Occipital lobe (tissue), 2 donors: ENCODE results near the gene UMAD1. TPM values are rescaled to one million over a fixed set of nuclear protein-coding genes. Genes with fewer than 3 reads are reported as not detected.

Experiments
- DNase-seq: peaks from one replicate; lab custom pipeline; 2025; lab: John Stamatoyannopoulos, UW
- total RNA-seq: library from RNA; depleted of rRNA; stranded (reverse); fragments of >200 nt; gene quantifications from one replicate; pipeline ENCODE4 v1.2.3, GENCODE V29; 2014

The UMAD1 gene
- total RNA-seq, 1 donor from 2014 or later = 10.9 TPM

GRCh38 chr7:7881581-7881980 is 241.0 kb downstream of the UMAD1 start:
- no peak for DNase-seq

GRCh38 chr7:7882888-7883287 is 242.3 kb downstream of the UMAD1 start:
- no peak for DNase-seq

DNA sequence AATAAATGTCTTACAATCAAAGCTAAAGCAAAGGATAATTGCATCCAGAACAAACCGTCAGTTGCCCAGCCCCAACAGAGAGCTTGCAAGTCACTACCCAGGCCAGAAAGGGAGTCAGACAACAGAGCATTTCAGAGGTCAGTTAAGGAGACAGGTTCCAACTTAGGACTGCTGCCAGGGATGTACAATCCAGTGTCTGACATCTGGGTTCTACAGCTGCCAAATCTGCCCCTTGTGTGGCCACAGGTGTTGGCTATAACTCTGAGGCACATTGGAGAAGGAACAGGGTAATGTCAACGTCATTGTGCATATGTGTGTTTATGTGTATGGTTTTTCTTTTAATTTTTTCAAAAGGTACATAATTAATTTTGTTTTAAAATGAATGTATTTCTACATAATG is 242.8 kb downstream of the UMAD1 start:
- DNase-seq = no peak

DNA sequence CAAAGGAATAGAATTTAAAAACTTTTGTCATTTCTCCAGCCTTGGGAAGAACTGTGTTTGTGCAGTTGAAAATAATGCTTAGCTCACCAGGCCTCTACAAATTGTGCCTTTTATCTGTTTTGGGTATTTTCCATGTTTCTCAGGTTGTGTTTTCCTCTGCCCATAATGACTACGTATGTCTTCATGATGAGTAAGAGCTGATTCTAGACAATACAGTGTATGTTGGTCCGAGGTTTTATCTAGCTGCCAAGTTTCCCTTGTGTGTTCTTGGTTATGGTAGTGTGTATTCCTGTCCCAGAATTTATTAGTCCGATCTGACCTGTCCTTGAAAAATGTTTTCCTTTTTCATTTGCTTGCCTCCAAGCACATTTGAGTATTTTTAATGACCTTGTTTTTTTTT is 244.3 kb downstream of the UMAD1 start:
- no peak for DNase-seq

DNA sequence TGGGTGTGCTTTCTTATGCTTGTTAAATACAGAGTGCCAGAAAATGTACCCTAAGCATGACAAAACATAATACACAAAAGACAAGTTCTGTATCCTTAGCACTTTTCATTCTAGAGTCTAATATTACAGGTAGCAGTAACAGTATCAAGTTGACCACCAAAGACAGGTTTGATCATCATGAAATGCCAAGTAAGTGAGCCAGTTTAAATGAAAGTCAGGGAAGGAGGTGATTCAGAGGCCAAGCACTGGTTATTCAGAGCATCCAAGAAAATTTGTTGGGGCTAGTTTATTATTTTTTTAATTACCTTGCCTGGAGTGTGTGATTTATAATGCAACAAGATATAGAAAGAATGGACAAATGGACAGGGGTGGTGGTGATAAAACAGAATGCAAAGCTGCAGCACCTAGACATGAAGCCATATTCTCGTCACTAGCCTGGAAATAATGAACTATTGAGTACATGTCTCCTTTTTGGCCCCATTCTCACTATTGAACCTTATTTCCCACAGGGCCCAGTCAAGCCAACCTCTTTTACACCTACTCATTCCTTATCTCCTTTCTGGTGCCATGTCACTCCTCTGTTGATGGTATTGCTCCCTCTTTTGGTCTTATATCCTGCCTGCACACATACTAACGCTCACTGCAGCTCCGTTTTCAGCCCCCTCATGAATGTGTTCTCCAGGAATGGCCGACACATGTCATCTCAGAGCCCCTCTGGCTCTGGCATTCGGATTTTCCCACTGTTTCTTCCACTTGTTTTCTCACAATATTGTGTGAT is 249.4 kb downstream of the UMAD1 start:
- DNase-seq = no peak

- DNase-seq = no peak
Measured at GRCh38 chr7:7895004-7895650, 254.6 kb downstream of the UMAD1 start.

- DNase-seq = no peak
Measured at GRCh38 chr7:7895754-7896153, 255.2 kb downstream of the UMAD1 start.

GRCh38 chr7:7897509-7897908 is 257.0 kb downstream of the UMAD1 start:
- no peak for DNase-seq

GRCh38 chr7:7897949-7898515 is 257.5 kb downstream of the UMAD1 start:
- no peak for DNase-seq

DNA sequence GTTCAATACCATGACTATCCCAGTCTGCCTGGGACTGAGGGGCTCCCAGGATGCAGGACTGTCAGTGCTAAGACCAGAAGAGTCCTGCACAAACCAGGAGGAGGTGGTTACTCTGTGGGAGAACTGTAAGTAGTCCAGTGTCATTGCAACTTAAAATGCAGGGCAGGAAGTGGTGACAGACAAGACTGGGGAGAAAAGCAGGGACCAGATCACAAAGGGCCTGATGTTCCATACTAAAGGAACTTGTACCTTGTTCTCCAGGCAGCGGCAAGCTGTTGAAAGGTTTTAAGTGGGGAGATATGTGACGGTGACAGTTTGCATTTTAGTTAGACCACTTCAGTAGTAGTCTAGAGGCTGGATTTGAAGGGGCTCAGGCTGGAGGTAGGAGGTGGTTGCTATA is 262.3 kb downstream of the UMAD1 start:
- no peak for DNase-seq

DNA sequence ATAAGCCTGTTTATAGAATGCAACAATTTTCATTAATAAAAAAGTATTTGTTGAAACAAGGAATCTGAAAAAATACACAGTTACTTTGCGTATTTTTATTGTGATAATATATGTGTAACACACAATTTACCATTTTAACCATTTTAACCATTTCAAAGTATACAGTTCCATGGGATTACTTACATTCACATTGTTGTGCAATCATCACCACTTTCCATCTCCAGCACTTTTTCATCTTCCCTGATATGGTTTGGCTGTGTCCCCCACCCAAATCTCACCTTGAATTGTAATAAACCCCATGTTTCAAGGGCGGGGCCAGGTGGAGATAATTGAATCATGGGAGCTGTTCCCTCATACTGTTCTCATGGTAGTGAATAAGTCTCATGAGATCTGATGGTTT is 266.8 kb downstream of the UMAD1 start:
- no peak for DNase-seq

DNA sequence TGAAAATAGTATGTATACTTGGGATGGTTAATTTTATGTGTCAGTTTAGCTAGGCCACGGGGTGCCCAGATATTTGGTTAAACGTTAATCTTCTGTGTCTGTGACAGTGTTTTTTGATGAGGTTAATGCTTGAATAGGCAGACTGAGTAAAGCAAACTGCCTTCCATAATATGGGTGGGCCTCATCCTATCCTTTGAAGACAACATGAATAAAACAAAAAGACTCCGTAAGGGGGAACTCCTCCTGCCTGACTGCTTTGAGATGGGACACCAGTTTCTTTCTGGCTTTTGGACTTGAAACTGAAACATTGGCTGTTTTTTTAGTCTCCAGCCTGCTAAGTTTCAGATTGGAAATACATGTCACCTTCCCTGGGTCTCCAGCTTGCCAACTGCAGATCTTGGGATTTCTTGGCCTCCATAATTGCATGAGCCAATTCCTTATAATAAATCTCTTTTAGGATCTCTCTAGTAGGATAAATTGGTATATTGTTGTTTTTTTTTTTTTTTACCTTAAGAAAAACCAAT is 268.1 kb downstream of the UMAD1 start:
- no peak for DNase-seq

- DNase-seq = no peak
Measured at GRCh38 chr7:7909376-7909775, 268.8 kb downstream of the UMAD1 start.

DNA sequence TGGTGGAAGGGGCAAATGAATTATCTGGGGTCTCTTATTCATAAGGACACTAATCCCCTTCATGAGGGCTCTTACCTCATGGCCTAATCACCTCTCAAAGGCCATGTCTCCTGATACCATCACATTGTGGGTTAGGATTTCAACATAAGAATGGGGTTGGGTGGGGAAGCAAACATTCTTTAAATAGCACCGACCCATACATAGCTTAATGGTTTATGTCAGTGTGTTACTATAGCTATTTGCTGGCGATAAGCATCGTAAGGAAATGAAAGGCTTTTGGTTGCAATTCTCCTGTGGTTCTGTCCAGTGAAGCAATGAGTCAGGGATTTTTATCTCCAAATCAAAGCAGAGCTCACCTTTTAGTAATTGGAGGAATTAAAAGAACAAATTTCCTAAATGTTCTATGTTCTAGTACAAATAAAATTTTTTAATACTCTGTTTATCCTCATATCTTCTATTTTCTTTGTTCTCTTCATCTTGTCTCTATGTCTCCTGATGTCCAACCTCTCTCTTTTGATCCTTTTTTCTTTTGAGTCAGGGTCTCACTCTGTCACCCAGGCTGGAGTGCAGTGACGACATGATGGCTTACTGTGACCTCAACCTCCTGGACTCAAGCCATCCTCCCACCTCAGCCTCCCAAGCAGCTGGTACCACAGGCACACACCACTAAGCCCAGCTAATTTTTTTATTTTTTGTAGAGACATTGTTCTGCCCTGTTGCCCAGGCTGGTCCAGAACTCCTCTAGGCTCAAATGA is 271.0 kb downstream of the UMAD1 start:
- no peak for DNase-seq

DNA sequence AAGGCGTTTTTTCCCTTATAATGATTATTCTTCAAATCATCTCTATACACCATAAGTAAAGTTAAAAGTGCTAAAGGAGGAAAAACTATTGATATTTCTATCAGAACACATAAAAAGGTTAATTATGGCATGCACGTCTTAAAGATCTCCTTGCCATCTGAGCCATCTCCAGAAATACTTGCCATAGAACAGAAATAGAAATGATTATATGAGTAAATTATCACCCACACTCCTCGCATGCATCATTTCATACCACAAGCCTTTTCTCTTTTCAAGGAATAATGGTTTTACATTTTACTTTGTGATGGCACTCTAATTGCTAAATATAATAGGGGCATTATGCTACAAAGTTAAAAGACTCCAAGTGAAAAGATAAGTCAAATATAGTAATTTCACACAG is 272.4 kb downstream of the UMAD1 start:
- DNase-seq = no peak

- DNase-seq = no peak
Measured at GRCh38 chr7:7913504-7913903, 273.0 kb downstream of the UMAD1 start.

- DNase-seq = no peak
Measured at GRCh38 chr7:7914547-7914946, 274.0 kb downstream of the UMAD1 start.

GRCh38 chr7:7916064-7916463 is 275.5 kb downstream of the UMAD1 start:
- DNase-seq = no peak

- no peak for DNase-seq
Measured at GRCh38 chr7:7917593-7917992, 277.0 kb downstream of the UMAD1 start.

GRCh38 chr7:7918736-7919448 is 278.3 kb downstream of the UMAD1 start:
- DNase-seq = no peak

DNA sequence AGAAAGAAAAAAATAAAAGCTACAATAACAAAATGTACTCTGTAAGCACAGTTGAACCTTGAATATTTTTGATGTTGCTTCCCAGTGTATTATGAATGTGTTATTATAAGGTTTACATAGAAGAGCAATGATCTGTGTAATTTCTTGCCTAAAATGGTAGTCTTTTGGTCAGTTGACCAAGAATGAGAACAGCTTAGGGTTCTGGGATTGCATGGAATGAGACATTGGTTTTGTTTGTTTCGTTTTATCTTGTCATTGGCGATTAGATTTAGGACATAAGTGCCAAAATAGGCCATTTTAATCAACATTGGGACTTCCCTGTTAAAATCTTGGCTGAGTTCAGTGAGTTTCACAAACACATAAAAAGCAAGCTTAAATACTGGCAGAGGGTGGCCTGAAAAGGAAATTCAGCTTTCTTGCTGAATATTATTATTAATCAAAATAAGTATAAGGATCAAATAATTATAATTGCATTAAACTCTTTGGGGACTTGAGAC is 278.9 kb downstream of the UMAD1 start:
- DNase-seq = no peak
